ENCODE results near the gene CDK14. TPM values are rescaled to one million over a fixed set of nuclear protein-coding genes. Genes with fewer than 3 reads are reported as not detected.

The CDK14 gene
- total and polyA plus RNA-seq, 10 of the 15 experiments (the other 5 are each of a cell fraction or from before 2014, with no cell fraction given), result 6.5 to 61.3 (median 24.2) TPM

GRCh38 chr7:90756366-90756765 lies 160.2 kb downstream of the CDK14 start:
- RAD21 ChIA-PET (ENCODE audit: unreplicated experiment), result interaction anchor here (0.7 to 1.9 kb wide), 8 partner anchors 10 to 278 kb away, joined by 3 to 15 read pairs (median 4); no protein-coding TSS in a partner anchor
- DNase-seq (ENCODE audit: low read depth, low spot score) (no peak), ATAC-seq (peak; percentile 31), FAIRE-seq (no peak)
- Histone ChIP-seq H2AFZ (ENCODE audit: control insufficient read depth, low read depth, low read length) (no peak overlapping the region), H3K36me3 (ENCODE audit: control insufficient read depth in 2 of 2, insufficient read depth in 2 of 2, low read length in 1 of 2) (no peaks in the 10 kb centered on the region), H3K4me2 (ENCODE audit: control insufficient read depth, insufficient read depth) (no peak overlapping the region), H4K20me1 (ENCODE audit: control insufficient read depth, insufficient read depth) (no peaks in the 10 kb centered on the region), H3K4me1 (ENCODE audit: control insufficient read depth, insufficient read depth, low read length) (peaks cover 11% of the 10 kb centered on the region), H3K4me3 (no peak overlapping the region), H3K79me2 (ENCODE audit: control insufficient read depth, insufficient read depth, low read length) (no peaks in the 10 kb centered on the region), H3K9ac (ENCODE audit: control insufficient read depth, insufficient read depth, low read length) (no peak overlapping the region), H3K27me3 (replicated peaks in 1 of 2; ENCODE audit: control insufficient read depth in 2 of 2, insufficient read depth in 2 of 2, low read length in 1 of 2) (no peaks in the 10 kb centered on the region), H3K27ac (ENCODE audit: control insufficient read depth, insufficient read depth) (no peak overlapping the region), H3K9me3 (replicated peaks; ENCODE audit: control insufficient read depth, insufficient read depth, low read length) (no peaks in the 10 kb centered on the region; the same call in 2 of the 3 replicates)
- BruUV-seq (replicated peaks), result no TSS peak
- SMC1A ChIA-PET (ENCODE audit: uncharacterized antibody, unreplicated experiment), result interaction anchor here (1.0 to 2.7 kb wide), 10 partner anchors 9 to 278 kb away, joined by 3 to 18 read pairs (median 7); no protein-coding TSS in a partner anchor
- POLR2A ChIA-PET, result interaction anchor here (0.6 to 1.4 kb wide), 3 partner anchors 8 to 55 kb away, joined by 3 read pairs; no protein-coding TSS in a partner anchor
- intact Hi-C loops (cut with micrococcal nuclease; ENCODE audit: unreplicated experiment), result no loop called here
- in situ Hi-C loops (cut with MboI), result no loop called here
- CTCF ChIA-PET, result interaction anchor here (0.7 to 4.3 kb wide), 8 partner anchors 10 to 278 kb away, joined by 3 to 26 read pairs (median 4); no protein-coding TSS in a partner anchor
- WGBS (ENCODE audit: insufficient coverage, insufficient replicate concordance, low lambda C conversion rate, missing lambda C conversion rate), result 83% methylated on average over 1 of the region's 1 CpG
- TF ChIP-seq ZNF274 (IDR thresholded peaks at IDR 0.05; ENCODE audit: insufficient read depth, insufficient read length) (no peak), PAX5 (IDR thresholded peaks at IDR 0.05; ENCODE audit: borderline replicate concordance, low read depth, low read length) (no peak), ZNF592 (IDR thresholded peaks at IDR 0.05) (no peak), RAD51 (IDR thresholded peaks at IDR 0.05) (no peak), SRF (IDR thresholded peaks at IDR 0.05; ENCODE audit: low read depth in 2 of 2, low read length in 2 of 2) (no peak), HDAC2 (IDR thresholded peaks at IDR 0.05) (no peak), E2F8 (IDR thresholded peaks at IDR 0.05; ENCODE audit: low read depth, partially characterized antibody) (no peak), PML (IDR thresholded peaks at IDR 0.05; ENCODE audit: low read length) (no peak), FOS (IDR thresholded peaks at IDR 0.05; ENCODE audit: borderline replicate concordance, extremely low read depth, insufficient read length) (no peak), EED (IDR thresholded peaks at IDR 0.05; ENCODE audit: low read depth) (no peak), PAX8 (IDR thresholded peaks at IDR 0.05) (no peak), SMAD1 (IDR thresholded peaks at IDR 0.05; ENCODE audit: low read depth, partially characterized antibody) (no peak)
- TF ChIP-seq, protein P1, sequence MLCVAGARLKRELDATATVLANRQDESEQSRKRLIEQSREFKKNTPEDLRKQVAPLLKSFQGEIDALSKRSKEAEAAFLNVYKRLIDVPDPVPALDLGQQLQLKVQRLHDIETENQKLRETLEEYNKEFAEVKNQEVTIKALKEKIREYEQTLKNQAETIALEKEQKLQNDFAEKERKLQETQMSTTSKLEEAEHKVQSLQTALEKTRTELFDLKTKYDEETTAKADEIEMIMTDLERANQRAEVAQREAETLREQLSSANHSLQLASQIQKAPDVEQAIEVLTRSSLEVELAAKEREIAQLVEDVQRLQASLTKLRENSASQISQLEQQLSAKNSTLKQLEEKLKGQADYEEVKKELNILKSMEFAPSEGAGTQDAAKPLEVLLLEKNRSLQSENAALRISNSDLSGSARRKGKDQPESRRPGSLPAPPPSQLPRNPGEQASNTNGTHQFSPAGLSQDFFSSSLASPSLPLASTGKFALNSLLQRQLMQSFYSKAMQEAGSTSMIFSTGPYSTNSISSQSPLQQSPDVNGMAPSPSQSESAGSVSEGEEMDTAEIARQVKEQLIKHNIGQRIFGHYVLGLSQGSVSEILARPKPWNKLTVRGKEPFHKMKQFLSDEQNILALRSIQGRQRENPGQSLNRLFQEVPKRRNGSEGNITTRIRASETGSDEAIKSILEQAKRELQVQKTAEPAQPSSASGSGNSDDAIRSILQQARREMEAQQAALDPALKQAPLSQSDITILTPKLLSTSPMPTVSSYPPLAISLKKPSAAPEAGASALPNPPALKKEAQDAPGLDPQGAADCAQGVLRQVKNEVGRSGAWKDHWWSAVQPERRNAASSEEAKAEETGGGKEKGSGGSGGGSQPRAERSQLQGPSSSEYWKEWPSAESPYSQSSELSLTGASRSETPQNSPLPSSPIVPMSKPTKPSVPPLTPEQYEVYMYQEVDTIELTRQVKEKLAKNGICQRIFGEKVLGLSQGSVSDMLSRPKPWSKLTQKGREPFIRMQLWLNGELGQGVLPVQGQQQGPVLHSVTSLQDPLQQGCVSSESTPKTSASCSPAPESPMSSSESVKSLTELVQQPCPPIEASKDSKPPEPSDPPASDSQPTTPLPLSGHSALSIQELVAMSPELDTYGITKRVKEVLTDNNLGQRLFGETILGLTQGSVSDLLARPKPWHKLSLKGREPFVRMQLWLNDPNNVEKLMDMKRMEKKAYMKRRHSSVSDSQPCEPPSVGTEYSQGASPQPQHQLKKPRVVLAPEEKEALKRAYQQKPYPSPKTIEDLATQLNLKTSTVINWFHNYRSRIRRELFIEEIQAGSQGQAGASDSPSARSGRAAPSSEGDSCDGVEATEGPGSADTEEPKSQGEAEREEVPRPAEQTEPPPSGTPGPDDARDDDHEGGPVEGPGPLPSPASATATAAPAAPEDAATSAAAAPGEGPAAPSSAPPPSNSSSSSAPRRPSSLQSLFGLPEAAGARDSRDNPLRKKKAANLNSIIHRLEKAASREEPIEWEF (IDR thresholded peaks at IDR 0.05; ENCODE audit: insufficient replicate concordance, low read depth, low read length), result no peak

Data from GM12878 (cell line).